Mononuclear cell (primary cell): ENCODE data around the gene P2RY12. TPM values are rescaled to one million over a fixed set of nuclear protein-coding genes. Genes with fewer than 3 reads are reported as not detected.

ENCODE experiments used
- H3K27me3 ChIP-seq: 2 replicates; pipeline ENCODE4 v1.6.0; 2011; ENCODE audit warnings: low read length, control low read depth; ENCODE audit not compliant: insufficient read depth
- H3K4me1 ChIP-seq: 2 replicates; pipeline ENCODE4 v1.5.1; 2011; ENCODE audit warnings: mild to moderate bottlenecking, low read length, control low read depth; ENCODE audit not compliant: insufficient read depth
- H3K4me3 ChIP-seq: 2 replicates; pipeline ENCODE4 v1.5.1; 2011; ENCODE audit warnings: mild to moderate bottlenecking, low read length, moderate library complexity
- H3K9me3 ChIP-seq: 2 replicates; pipeline ENCODE4 v1.5.1; 2011; ENCODE audit warnings: low read depth, mild to moderate bottlenecking, control low read depth, low read length
- total RNA-seq: library from RNA; depleted of rRNA; stranded (reverse); fragments of >200 nt; gene quantifications from one replicate; pipeline ENCODE4 v1.2.3, GENCODE V29; 2012

The P2RY12 gene
- total RNA-seq, 1 donor: 14.1 TPM

GRCh38 chr3:151379083-151379734, 5.3 kb downstream of the P2RY12 start:
- no peak overlapping the region for H3K4me3 ChIP-seq
- H3K27me3 ChIP-seq: no peaks in the 10 kb centered on the region

GRCh38 chr3:151377768-151378385, 6.7 kb downstream of the P2RY12 start:
- Histone ChIP-seq H3K4me3 (no peak overlapping the region), H3K27me3 (no peaks in the 10 kb centered on the region), H3K4me1 (peaks cover 7% of the 10 kb centered on the region), H3K9me3 (no peaks in the 10 kb centered on the region)

More at GRCh38 chr3:151379083-151379734, 5.3 kb downstream of the P2RY12 start:
- H3K4me1 ChIP-seq: peaks cover 11% of the 10 kb centered on the region
- no peaks in the 10 kb centered on the region for H3K9me3 ChIP-seq

GRCh38 chr3:151372063-151372820, 12.3 kb downstream of the P2RY12 start:
- Histone ChIP-seq H3K4me3 (no peak overlapping the region), H3K9me3 (no peaks in the 10 kb centered on the region), H3K4me1 (no peaks in the 10 kb centered on the region), H3K27me3 (no peaks in the 10 kb centered on the region)

- Histone ChIP-seq H3K27me3 (no peaks in the 10 kb centered on the region), H3K4me1 (no peaks in the 10 kb centered on the region), H3K4me3 (no peak overlapping the region), H3K9me3 (no peaks in the 10 kb centered on the region)
These were observed 13.0 kb downstream of the P2RY12 start for GRCh38 chr3:151371526-151371925.

GRCh38 chr3:151367448-151367847, 17.1 kb downstream of the P2RY12 start:
- Histone ChIP-seq H3K4me1 (peaks cover 14% of the 10 kb centered on the region), H3K4me3 (no peak overlapping the region), H3K9me3 (no peaks in the 10 kb centered on the region), H3K27me3 (no peaks in the 10 kb centered on the region)

- Histone ChIP-seq H3K27me3 (no peaks in the 10 kb centered on the region), H3K4me1 (peaks cover 19% of the 10 kb centered on the region), H3K4me3 (no peak overlapping the region), H3K9me3 (no peaks in the 10 kb centered on the region)
These were observed 17.6 kb downstream of the P2RY12 start for GRCh38 chr3:151366993-151367392.

- Histone ChIP-seq H3K9me3 (no peaks in the 10 kb centered on the region), H3K27me3 (no peaks in the 10 kb centered on the region), H3K4me1 (peaks cover 23% of the 10 kb centered on the region), H3K4me3 (no peak overlapping the region)
These were observed 21.8 kb downstream of the P2RY12 start for GRCh38 chr3:151362751-151363174.

- no peaks in the 10 kb centered on the region for H3K27me3 ChIP-seq
- peaks cover 22% of the 10 kb centered on the region for H3K4me1 ChIP-seq
- no peaks in the 10 kb centered on the region for H3K9me3 ChIP-seq
- no peak overlapping the region for H3K4me3 ChIP-seq
These were observed 27.1 kb downstream of the P2RY12 start for GRCh38 chr3:151357463-151357850.

GRCh38 chr3:151356794-151357462, 27.6 kb downstream of the P2RY12 start:
- Histone ChIP-seq H3K4me3 (no peak overlapping the region), H3K27me3 (no peaks in the 10 kb centered on the region), H3K9me3 (no peaks in the 10 kb centered on the region), H3K4me1 (peaks cover 22% of the 10 kb centered on the region)

GRCh38 chr3:151351648-151352047, 32.9 kb downstream of the P2RY12 start:
- no peaks in the 10 kb centered on the region for H3K27me3 ChIP-seq
- peaks cover 58% of the 10 kb centered on the region for H3K4me1 ChIP-seq
- H3K4me3 ChIP-seq: no peak overlapping the region
- no peaks in the 10 kb centered on the region for H3K9me3 ChIP-seq

GRCh38 chr3:151351219-151351618, 33.3 kb downstream of the P2RY12 start:
- H3K4me1 ChIP-seq: peaks cover 63% of the 10 kb centered on the region
- no peak overlapping the region for H3K4me3 ChIP-seq

GRCh38 chr3:151350656-151351055, 33.9 kb downstream of the P2RY12 start:
- Histone ChIP-seq H3K4me1 (peaks cover 64% of the 10 kb centered on the region), H3K9me3 (no peaks in the 10 kb centered on the region), H3K4me3 (no peak overlapping the region)

More at GRCh38 chr3:151351219-151351618, 33.3 kb downstream of the P2RY12 start:
- no peaks in the 10 kb centered on the region for H3K27me3 ChIP-seq
- no peaks in the 10 kb centered on the region for H3K9me3 ChIP-seq

GRCh38 chr3:151347432-151347831, 37.1 kb downstream of the P2RY12 start:
- no peaks in the 10 kb centered on the region for H3K9me3 ChIP-seq
- H3K27me3 ChIP-seq: no peaks in the 10 kb centered on the region
- H3K4me3 ChIP-seq: no peak overlapping the region
- H3K4me1 ChIP-seq: peaks cover 71% of the 10 kb centered on the region

More at GRCh38 chr3:151350656-151351055, 33.9 kb downstream of the P2RY12 start:
- H3K27me3 ChIP-seq: no peaks in the 10 kb centered on the region

- H3K4me3 ChIP-seq: peak overlapping the region; percentile 5
- no peaks in the 10 kb centered on the region for H3K9me3 ChIP-seq
- no peaks in the 10 kb centered on the region for H3K27me3 ChIP-seq
- peaks cover 61% of the 10 kb centered on the region for H3K4me1 ChIP-seq
These were observed 38.3 kb downstream of the P2RY12 start for GRCh38 chr3:151346292-151346691.

- Histone ChIP-seq H3K4me1 (peaks cover 57% of the 10 kb centered on the region), H3K9me3 (no peaks in the 10 kb centered on the region), H3K27me3 (no peaks in the 10 kb centered on the region), H3K4me3 (peak overlapping the region; percentile 5)
These were observed 38.7 kb downstream of the P2RY12 start for GRCh38 chr3:151345859-151346258.
